Activated CD8-positive, alpha-beta memory T cell treated with anti-CD3 and anti-CD28 coated beads, Interleukin-2, amount 50 U/mL, for 24 hours (primary cell): ENCODE results near the gene PTGER2.

Source experiments
- DNase-seq: peaks from one replicate; pipeline ENCODE4 v3.0.0-alpha.2; 2020; ENCODE audit errors: extremely low read depth

The PTGER2 gene

GRCh38 chr14:52313903-52314594 lies at the start of gene PTGER2:
Gene PTGER2 (plus strand): TSS chr14:52314312. CDS start chr14:52314549, 237 bp downstream.
- DNase-seq, result peak; percentile 56

DNA sequence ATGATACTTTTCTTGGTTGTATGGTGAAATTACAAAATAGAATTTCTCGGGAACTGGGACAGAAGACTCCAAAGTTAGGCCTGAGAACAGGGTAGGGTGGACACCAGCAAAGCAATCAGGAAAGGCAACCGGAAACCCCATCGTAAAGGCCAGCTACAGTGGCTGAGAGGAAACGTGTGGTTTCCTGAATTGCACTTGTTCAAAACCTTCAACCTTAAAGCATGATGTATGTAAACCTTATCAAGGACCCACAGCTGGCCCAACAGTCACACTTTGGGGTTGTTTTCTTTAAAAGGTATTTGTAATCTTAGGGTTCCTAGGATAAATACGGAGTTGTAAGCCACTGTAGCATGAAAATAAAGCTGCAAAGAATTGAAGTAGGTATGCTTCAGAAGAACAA lies 48.9 kb upstream of the PTGER2 start:
- no peak for DNase-seq

DNA sequence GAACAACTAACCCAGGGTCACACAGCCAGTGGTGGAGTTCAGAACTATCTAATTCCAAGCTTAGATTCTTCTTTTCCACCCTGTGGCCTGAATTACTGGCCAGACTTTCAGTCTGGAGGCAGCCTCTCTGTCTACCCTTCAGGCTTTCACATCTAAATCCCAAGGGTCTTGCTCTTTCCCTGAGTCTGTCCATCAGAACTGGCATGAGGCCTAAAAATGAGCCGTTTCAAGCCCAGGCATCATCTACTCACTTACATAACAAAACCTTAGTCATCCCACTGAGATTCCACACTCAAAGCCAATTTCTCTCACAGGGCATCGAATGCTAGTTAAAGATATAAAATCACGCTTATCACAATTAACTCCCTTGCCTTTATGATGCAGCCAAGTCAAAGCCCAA lies 47.9 kb upstream of the PTGER2 start:
- no peak for DNase-seq

DNA sequence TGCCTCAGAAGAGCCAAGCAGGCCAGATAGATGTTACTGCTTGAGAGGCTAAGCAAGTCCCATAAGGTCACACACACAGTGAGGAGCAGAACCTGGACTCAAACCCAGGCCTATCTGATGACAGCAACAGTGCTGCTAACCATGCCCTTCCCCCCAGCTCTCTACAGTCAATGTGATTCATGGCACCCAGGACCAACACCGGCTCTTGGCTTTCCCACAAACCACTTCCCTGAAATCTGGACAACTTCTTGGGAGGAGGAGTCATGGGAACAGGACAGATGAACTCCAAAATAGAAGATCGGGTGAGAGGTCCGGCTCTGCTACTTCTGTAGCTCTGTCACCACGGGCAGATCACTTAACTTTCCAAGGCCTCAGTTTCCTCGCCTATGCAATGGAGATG lies 47.3 kb upstream of the PTGER2 start:
- no peak for DNase-seq

DNA sequence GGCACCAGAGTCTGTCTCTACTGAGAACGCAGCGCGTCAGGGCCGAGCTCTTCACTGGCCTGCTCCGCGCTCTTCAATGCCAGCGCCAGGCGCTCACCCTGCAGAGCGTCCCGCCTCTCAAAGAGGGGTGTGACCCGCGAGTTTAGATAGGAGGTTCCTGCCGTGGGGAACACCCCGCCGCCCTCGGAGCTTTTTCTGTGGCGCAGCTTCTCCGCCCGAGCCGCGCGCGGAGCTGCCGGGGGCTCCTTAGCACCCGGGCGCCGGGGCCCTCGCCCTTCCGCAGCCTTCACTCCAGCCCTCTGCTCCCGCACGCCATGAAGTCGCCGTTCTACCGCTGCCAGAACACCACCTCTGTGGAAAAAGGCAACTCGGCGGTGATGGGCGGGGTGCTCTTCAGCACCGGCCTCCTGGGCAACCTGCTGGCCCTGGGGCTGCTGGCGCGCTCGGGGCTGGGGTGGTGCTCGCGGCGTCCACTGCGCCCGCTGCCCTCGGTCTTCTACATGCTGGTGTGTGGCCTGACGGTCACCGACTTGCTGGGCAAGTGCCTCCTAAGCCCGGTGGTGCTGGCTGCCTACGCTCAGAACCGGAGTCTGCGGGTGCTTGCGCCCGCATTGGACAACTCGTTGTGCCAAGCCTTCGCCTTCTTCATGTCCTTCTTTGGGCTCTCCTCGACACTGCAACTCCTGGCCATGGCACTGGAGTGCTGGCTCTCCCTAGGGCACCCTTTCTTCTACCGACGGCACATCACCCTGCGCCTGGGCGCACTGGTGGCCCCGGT lies 46.4 kb upstream of the PTGER2 start, which contains the start of gene PTGDR:
Gene PTGDR, plus strand, starts transcription at position 198 of the 778 bp plus-strand sequence. Its CDS starts 117 bp downstream, at position 315.
- no peak for DNase-seq

- DNase-seq, result no peak
These were observed 45.6 kb upstream of the PTGER2 start for GRCh38 chr14:52268279-52269061.

- DNase-seq, result no peak
These were observed 45.0 kb upstream of the PTGER2 start for GRCh38 chr14:52269100-52269499.

- no peak for DNase-seq
These were observed 44.1 kb upstream of the PTGER2 start for GRCh38 chr14:52269982-52270381.

- DNase-seq, result no peak
These were observed 42.6 kb upstream of the PTGER2 start for GRCh38 chr14:52271538-52271937.

- DNase-seq, result no peak
These were observed 41.7 kb upstream of the PTGER2 start for GRCh38 chr14:52272375-52272774.

DNA sequence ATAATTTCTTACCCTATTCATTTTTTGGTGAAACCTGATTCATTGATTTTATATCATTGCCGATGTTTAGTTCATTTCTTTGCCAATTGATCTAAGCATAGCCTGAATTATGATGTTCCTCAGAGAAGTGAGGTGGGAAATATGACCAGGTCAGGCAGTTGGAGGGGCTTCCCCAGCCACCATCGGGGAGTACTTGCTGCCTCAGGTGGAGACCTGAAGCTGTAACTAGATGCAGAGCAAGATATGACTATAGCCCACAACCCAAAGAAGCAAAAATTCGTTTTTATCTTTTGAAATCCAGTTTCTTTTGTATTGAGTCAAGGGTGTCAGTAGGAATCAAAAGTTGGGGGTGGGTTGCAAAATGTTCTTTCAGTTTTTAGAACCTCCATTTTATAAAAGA lies 38.7 kb upstream of the PTGER2 start:
- DNase-seq, result no peak

DNA sequence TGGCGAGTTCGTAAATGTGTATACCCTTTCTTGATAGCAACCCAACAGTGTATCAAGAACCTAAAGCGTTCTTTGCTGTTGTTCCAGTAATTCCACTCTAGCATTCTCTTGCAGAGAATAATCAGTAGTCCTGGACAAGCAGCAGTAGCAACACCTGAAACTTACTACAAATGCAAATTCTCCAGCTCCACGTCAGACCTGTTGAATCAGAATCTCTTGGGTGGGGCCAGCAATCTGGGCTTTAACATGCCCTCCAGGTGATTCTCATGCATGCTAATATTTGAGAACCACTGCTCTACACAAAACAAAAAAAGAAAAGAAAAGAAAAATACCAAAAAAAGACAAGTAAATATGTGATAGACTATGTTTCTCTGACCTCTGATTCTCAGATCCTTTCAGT lies 36.6 kb upstream of the PTGER2 start:
- no peak for DNase-seq

- no peak for DNase-seq
These were observed 34.7 kb upstream of the PTGER2 start for GRCh38 chr14:52279408-52279807.

GRCh38 chr14:52283099-52283498 lies 31.0 kb upstream of the PTGER2 start:
- no peak for DNase-seq

DNA sequence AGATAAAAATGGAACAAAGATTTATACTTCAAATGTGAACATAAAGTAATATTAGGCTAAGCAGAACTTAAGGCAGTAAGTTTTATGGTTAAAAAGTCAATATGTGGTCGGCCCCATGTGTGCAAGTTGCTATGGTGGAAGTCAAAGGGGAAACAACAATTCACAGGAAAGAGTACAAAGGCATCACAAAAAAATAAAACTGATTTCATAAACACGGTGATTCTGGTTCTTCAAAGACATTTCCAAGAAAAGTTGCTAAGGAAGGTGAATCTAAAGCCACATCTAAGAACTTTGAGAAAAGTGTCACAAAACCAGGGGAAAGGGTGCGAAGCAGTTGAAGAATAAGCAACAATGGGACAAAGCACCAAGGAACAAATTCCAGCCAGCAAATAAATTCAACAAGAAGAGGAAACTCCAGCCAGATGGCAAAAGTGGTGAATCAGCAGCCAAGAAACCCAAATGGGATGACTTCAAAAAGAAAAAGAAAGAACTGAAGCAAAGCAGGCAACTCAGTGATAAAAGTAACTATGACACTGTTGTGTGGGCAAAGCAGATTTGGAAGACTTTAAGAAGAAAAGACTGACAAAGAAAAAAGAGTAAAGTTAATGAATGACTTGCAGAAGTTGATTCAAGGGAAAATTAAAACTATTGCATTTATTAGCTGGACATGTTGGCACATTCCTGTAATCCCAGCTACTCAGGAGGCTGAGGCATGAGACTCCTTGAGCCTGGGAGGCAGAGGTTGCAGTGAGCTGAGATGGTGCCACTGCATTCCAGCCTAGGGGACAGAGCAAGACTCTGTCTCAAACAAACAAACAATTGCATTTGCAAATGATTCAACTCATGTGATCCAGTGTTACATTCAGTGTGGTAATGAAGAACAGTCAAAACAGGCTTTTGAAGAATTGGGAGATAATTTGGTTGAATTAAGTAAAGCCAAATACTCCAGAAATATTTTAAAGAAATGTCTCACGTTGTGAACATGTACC lies 27.2 kb upstream of the PTGER2 start:
- DNase-seq, result no peak

- no peak for DNase-seq
These were observed 17.7 kb upstream of the PTGER2 start for GRCh38 chr14:52296378-52296777.

- no peak for DNase-seq
These were observed 15.3 kb upstream of the PTGER2 start for GRCh38 chr14:52298795-52299194.

DNA sequence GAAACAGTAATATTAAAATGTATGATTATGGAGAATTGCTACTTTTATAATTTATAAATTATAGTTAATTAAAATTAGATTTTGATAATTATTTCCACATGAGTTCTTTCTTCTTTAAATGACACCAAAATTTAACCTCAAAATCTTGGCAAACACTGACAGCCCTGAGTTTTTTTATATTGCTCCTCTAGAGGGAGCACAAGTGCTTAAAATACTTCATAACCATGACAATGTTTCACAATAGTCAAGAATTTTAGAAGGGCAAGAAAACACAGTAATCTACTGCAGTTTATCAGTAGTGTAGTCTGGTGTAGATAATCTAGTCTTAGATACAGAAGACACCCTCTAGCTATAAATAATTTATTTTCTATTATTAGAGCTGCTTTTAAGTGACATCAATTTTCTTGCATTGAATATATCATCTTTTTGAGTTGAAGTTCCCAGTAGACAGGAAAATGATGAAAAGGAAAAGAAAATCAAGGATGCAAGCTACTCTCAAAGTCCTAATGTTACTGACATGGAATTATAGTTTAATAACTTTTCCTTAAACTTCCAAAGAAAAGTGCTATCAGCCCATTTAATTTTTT lies 14.3 kb upstream of the PTGER2 start:
- no peak for DNase-seq

DNA sequence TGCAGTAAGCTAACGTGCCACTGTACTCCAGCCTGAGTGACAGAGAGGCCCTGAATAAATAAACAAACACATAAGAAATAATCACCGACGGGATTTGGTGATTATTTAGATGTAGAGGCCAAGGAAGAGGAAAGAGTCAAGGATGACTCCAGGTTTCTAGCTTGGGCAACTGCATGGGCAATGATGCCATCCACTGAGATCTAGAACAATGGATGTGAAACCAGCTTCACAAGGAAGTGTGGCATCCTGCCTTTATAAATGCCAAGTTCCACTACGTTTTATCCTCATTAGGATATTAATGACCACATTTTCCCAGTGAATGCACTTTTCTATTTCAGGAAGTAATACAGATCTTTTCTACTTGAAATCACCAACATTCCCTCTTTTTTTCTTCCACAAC lies 10.9 kb upstream of the PTGER2 start:
- DNase-seq, result no peak

- DNase-seq, result no peak
These were observed 9.7 kb upstream of the PTGER2 start for GRCh38 chr14:52304248-52304904.
